ENCODE results near the gene VRTN. TPM values are rescaled to one million over a fixed set of nuclear protein-coding genes. Genes with fewer than 3 reads are reported as not detected.
"Not testable (repeated sequence)": the region's sequence is repeated elsewhere in the genome, so short reads cannot be mapped to it uniquely, and the experiment has no call there.

The VRTN gene
- total and polyA plus RNA-seq, 12 donors: 0.11 to 0.23 TPM; not detected in 10

DNA sequence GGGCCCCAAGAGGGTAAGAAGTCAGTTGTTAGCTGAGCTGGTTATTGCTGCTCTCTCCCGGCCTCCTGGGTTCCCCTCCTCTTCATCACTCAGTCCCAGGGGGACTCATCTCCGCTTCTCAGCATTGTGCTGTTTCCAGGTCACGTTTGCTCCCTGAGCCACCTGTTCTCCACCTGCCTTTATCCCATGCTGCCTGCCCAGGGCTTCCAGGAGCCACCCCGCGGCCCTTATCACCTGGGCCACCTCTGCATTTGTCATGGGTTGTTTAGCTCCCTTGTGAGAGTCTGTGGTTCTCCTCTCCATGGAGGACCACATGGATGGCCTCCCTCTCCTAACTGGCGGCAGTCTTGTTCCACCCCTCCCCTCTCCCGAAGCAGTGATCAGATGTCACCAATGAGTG lies 41.7 kb downstream of the VRTN start:
- H3K27me3 ChIP-seq: peaks cover 6% of the 10 kb centered on the region
- no peaks in the 10 kb centered on the region for H3K36me3 ChIP-seq (replicated peaks in 1 of 2)
- intact Hi-C loops (cut with DNase I): no loop called here
- 69 to 85% (median 81%) methylated on average over 7 of the region's 7 CpGs for WGBS, 4 donors
- no peaks in the 10 kb centered on the region for H3K4me1 ChIP-seq (replicated peaks in 1 of 2)
- H3K4me3 ChIP-seq: no peak overlapping the region
- no peaks in the 10 kb centered on the region for H3K9me3 ChIP-seq (replicated peaks in 1 of 3)
- no peak overlapping the region for H3K27ac ChIP-seq
- TF ChIP-seq, protein P1, sequence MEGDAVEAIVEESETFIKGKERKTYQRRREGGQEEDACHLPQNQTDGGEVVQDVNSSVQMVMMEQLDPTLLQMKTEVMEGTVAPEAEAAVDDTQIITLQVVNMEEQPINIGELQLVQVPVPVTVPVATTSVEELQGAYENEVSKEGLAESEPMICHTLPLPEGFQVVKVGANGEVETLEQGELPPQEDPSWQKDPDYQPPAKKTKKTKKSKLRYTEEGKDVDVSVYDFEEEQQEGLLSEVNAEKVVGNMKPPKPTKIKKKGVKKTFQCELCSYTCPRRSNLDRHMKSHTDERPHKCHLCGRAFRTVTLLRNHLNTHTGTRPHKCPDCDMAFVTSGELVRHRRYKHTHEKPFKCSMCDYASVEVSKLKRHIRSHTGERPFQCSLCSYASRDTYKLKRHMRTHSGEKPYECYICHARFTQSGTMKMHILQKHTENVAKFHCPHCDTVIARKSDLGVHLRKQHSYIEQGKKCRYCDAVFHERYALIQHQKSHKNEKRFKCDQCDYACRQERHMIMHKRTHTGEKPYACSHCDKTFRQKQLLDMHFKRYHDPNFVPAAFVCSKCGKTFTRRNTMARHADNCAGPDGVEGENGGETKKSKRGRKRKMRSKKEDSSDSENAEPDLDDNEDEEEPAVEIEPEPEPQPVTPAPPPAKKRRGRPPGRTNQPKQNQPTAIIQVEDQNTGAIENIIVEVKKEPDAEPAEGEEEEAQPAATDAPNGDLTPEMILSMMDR (IDR thresholded peaks at IDR 0.05): no peak
- TF ChIP-seq POLR2A (IDR thresholded peaks at IDR 0.05): no peak
- DNase-seq: no peak

DNA sequence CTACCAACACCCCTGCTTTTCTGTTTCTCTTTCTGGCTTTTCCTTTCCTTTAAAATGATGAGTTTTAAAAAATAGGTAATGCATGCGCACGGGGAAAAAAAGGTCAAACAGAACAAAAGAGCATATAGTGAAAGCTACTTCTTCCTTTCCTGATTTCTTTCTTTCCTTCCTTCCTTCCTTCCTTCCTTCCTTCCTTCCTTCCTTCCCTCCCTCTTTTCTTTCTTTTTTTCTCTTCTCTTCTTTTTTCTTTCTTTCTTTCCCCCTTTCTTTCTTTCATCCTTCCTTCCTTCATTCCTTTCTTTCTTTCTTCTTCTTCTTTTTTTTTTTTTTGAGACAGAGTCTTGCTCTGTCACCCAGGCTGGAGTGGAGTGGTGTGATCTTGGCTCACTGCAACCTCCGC lies 42.2 kb downstream of the VRTN start:
- H3K9me3 ChIP-seq (replicated peaks in 1 of 3); H3K36me3 ChIP-seq (replicated peaks in 1 of 2); H3K27ac ChIP-seq; H3K4me1 ChIP-seq (replicated peaks in 1 of 2); intact Hi-C loops (cut with DNase I); H3K4me3 ChIP-seq; DNase-seq; H3K27me3 ChIP-seq: not testable (repeated sequence)
- 82 to 96% (median 91%) methylated on average over 3 of the region's 3 CpGs for WGBS, 4 donors

DNA sequence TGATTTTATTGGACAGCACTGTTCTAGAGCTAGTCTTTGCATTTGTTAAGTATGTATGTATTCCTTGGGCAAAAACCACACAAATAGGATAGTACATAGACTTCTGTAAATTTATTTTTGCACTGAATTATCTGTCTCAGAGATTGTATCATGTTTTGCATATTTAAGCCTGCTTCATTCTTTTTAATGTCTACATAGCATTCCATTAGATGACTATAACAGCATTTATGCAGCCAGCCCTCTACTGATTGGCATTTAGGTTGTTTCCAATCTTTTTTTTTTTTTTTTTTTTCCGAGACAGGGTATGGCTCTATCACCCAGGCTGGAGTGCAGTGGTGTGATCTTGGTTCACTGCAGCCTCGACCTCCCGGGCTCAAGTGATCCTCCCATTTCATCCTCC lies 43.2 kb downstream of the VRTN start:
- Histone ChIP-seq H3K36me3 (replicated peaks in 1 of 2) (no peaks in the 10 kb centered on the region), H3K4me1 (replicated peaks in 1 of 2) (no peaks in the 10 kb centered on the region), H3K9me3 (replicated peaks in 1 of 3) (no peaks in the 10 kb centered on the region), H3K4me3 (no peak overlapping the region), H3K27ac (no peak overlapping the region), H3K27me3 (peaks cover 6% of the 10 kb centered on the region)
- no peak for DNase-seq
- TF ChIP-seq, protein P1 (IDR thresholded peaks at IDR 0.05): no peak
- no peak for TF ChIP-seq POLR2A (IDR thresholded peaks at IDR 0.05)
- intact Hi-C loops (cut with DNase I): no loop called here
- WGBS, 4 donors: 81 to 95% (median 86%) methylated on average over 3 of the region's 3 CpGs

DNA sequence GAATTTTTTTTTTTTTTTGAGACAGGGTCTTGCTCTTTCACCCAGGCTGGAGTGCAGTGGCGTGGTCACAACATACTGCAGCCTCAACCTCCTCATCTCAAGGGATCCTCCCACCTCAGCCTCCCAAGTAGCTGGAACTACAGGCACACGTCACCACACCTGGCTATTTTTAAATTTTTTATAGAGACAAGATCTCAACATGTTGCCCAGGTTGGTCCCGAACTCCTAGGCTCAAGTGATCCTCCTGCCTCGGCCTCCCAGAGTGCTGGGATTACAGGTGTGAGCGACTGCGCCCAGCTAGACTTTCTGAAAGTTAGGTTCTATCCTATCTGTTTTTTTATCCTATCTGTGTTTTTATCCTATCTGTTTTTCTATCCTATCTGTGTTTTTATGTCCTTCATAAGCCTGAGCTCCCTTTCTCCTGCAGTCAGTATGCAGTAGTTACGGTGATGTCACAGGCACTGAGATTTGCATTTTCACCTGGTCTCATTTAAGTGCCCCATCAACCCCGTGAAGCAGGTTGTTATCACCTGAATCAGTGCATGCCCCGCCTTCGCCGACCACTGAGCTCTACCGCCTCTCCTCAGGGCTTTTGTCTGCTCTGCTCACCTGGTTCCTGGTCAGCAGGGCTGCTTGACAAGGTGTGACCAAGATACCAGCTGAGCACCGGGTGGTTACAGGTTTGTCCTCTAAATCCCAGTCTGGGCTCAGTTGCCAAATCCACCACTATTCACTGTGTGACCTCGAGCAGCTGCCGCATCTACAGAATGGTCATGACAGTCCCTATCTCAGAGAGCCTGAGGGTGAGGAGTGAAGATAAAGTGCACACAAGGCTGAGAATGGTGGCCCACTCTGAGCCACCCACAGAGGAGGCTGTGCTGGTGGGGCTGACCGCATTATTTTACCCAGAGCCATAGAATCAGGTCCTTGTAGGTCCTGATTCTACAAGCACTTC lies 44.6 kb downstream of the VRTN start:
- Histone ChIP-seq H3K9me3 (replicated peaks in 1 of 3) (no peaks in the 10 kb centered on the region), H3K27me3 (peaks cover 6% of the 10 kb centered on the region), H3K36me3 (replicated peaks in 1 of 2) (no peaks in the 10 kb centered on the region), H3K4me1 (replicated peaks in 1 of 2) (no peaks in the 10 kb centered on the region), H3K4me3 (no peak overlapping the region), H3K27ac (no peak overlapping the region)
- no peak for TF ChIP-seq POLR2A (IDR thresholded peaks at IDR 0.05)
- TF ChIP-seq, protein P1 (IDR thresholded peaks at IDR 0.05): no peak
- DNase-seq: no peak
- intact Hi-C loops (cut with DNase I): no loop called here
- WGBS, 4 donors: 78 to 89% (median 80%) methylated on average over 16 of the region's 16 CpGs

DNA sequence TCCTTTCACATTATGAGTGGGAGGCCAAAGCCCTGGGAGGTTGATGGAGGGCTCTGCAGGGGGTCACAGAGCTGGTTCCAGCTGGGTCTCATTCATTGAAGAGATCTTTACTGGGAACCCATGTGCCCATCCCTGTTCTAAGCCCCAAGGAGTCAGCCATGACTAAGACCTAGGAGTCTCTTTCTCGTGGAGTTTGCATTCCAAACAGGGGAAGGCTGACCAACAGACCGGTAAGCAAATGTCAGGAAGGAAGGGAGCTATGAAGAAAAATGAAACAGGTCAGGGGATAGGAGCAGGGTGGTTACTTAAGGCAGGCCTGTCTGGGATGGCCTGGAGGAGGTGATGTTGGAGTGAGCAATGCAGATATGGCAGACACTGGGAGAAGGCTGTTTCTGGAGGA lies 46.3 kb downstream of the VRTN start:
- Histone ChIP-seq H3K27ac (no peak overlapping the region), H3K36me3 (replicated peaks in 1 of 2) (no peaks in the 10 kb centered on the region), H3K9me3 (replicated peaks in 1 of 3) (no peaks in the 10 kb centered on the region), H3K27me3 (peaks cover 6% of the 10 kb centered on the region), H3K4me1 (replicated peaks in 1 of 2) (no peaks in the 10 kb centered on the region), H3K4me3 (no peak overlapping the region)
- 51 to 65% (median 59%) methylated on average over 2 of the region's 2 CpGs for WGBS, 4 donors
- DNase-seq: no peak
- intact Hi-C loops (cut with DNase I): no loop called here
- TF ChIP-seq POLR2A (IDR thresholded peaks at IDR 0.05): no peak
- TF ChIP-seq, protein P1 (IDR thresholded peaks at IDR 0.05): no peak
